ENCODE results near the gene TNFAIP8. TPM values are rescaled to one million over a fixed set of nuclear protein-coding genes. Genes with fewer than 3 reads are reported as not detected.

The TNFAIP8 gene
- total and polyA plus RNA-seq, 10 of the 15 experiments (the other 5 are each of a cell fraction or from before 2014, with no cell fraction given): 124 to 324 (median 177) TPM

DNA sequence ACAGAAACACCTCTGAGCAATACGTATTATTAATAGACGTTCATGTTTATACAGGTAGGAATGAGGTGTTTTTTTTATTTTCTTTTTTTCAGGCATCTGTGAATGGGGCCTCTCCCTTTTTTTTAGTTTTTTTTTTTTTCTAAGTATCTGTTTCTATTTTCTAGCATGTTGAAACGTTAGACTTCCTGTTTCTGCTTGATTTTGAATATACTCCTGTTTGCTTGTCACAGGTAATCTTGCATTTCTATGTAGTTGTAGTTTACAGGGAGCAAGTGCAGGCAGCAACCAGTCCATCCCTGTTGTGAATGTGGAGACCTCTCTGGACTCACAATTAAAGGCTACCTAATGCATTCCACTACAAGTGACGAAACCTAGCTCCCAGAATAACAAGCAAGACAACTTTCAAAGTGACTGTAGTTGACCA is 22.8 kb upstream of the TNFAIP8 start (continued):
- TF ChIP-seq SMAD1 (IDR thresholded peaks at IDR 0.05; ENCODE audit: low read depth, partially characterized antibody) (no peak), SIX5 (IDR thresholded peaks at IDR 0.05; ENCODE audit: low read depth, low read length, severe bottlenecking) (no peak), RAD51 (IDR thresholded peaks at IDR 0.05) (0 out of 2 replicates have a peak, but pooled peaks have one; percentile 22), BHLHE40 (IDR thresholded peaks at IDR 0.05; ENCODE audit: borderline replicate concordance in 1 of 2, low read depth in 2 of 2, low read length in 1 of 2) (no peak), MTA3 (IDR thresholded peaks at IDR 0.05; ENCODE audit: borderline replicate concordance, low read length) (peak; percentile 51; the same call in 1 of the 2 replicates), CHD2 (IDR thresholded peaks at IDR 0.05; ENCODE audit: borderline replicate concordance, low read depth, low read length) (no peak), NFXL1 (IDR thresholded peaks at IDR 0.05; ENCODE audit: borderline replicate concordance) (no peak), EGR1 (IDR thresholded peaks at IDR 0.05; ENCODE audit: borderline replicate concordance in 1 of 2, low read depth in 2 of 2, low read length in 2 of 2) (no peak), MYB (IDR thresholded peaks at IDR 0.05; ENCODE audit: borderline replicate concordance, low read depth, low read length) (no peak), JUND (IDR thresholded peaks at IDR 0.05; ENCODE audit: low read depth, low read length) (no peak), SRF (IDR thresholded peaks at IDR 0.05; ENCODE audit: low read depth in 2 of 2, low read length in 2 of 2) (no peak), SPI1 (IDR thresholded peaks at IDR 0.05; ENCODE audit: borderline replicate concordance, insufficient read depth, low read depth, low read length) (peak; percentile 75), SREBF2 (IDR thresholded peaks at IDR 0.05; ENCODE audit: low read length) (no peak), POU2F2 (IDR thresholded peaks at IDR 0.05; ENCODE audit: borderline replicate concordance, low read depth, low read length) (no peak), STAT3 (IDR thresholded peaks at IDR 0.05; ENCODE audit: low read depth, low read length) (no peak), SIN3A (IDR thresholded peaks at IDR 0.05; ENCODE audit: low read depth, low read length) (no peak), SREBF1 (IDR thresholded peaks at IDR 0.05; ENCODE audit: low read length) (no peak), SUZ12 (IDR thresholded peaks at IDR 0.05; ENCODE audit: unreplicated experiment) (no peak), PAX5 (IDR thresholded peaks at IDR 0.05; ENCODE audit: borderline replicate concordance, low read depth, low read length) (no peak)
- TF ChIP-seq, protein P1, sequence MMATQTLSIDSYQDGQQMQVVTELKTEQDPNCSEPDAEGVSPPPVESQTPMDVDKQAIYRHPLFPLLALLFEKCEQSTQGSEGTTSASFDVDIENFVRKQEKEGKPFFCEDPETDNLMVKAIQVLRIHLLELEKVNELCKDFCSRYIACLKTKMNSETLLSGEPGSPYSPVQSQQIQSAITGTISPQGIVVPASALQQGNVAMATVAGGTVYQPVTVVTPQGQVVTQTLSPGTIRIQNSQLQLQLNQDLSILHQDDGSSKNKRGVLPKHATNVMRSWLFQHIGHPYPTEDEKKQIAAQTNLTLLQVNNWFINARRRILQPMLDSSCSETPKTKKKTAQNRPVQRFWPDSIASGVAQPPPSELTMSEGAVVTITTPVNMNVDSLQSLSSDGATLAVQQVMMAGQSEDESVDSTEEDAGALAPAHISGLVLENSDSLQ (IDR thresholded peaks at IDR 0.05): no peak
- TF ChIP-seq, protein P2, sequence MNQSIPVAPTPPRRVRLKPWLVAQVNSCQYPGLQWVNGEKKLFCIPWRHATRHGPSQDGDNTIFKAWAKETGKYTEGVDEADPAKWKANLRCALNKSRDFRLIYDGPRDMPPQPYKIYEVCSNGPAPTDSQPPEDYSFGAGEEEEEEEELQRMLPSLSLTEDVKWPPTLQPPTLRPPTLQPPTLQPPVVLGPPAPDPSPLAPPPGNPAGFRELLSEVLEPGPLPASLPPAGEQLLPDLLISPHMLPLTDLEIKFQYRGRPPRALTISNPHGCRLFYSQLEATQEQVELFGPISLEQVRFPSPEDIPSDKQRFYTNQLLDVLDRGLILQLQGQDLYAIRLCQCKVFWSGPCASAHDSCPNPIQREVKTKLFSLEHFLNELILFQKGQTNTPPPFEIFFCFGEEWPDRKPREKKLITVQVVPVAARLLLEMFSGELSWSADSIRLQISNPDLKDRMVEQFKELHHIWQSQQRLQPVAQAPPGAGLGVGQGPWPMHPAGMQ (IDR thresholded peaks at IDR 0.05; ENCODE audit: borderline replicate concordance): no peak
- TF ChIP-seq, protein P3, sequence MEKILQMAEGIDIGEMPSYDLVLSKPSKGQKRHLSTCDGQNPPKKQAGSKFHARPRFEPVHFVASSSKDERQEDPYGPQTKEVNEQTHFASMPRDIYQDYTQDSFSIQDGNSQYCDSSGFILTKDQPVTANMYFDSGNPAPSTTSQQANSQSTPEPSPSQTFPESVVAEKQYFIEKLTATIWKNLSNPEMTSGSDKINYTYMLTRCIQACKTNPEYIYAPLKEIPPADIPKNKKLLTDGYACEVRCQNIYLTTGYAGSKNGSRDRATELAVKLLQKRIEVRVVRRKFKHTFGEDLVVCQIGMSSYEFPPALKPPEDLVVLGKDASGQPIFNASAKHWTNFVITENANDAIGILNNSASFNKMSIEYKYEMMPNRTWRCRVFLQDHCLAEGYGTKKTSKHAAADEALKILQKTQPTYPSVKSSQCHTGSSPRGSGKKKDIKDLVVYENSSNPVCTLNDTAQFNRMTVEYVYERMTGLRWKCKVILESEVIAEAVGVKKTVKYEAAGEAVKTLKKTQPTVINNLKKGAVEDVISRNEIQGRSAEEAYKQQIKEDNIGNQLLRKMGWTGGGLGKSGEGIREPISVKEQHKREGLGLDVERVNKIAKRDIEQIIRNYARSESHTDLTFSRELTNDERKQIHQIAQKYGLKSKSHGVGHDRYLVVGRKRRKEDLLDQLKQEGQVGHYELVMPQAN (conservative IDR thresholded peaks at IDR 0.05): no peak
- TF ChIP-seq, protein P4, sequence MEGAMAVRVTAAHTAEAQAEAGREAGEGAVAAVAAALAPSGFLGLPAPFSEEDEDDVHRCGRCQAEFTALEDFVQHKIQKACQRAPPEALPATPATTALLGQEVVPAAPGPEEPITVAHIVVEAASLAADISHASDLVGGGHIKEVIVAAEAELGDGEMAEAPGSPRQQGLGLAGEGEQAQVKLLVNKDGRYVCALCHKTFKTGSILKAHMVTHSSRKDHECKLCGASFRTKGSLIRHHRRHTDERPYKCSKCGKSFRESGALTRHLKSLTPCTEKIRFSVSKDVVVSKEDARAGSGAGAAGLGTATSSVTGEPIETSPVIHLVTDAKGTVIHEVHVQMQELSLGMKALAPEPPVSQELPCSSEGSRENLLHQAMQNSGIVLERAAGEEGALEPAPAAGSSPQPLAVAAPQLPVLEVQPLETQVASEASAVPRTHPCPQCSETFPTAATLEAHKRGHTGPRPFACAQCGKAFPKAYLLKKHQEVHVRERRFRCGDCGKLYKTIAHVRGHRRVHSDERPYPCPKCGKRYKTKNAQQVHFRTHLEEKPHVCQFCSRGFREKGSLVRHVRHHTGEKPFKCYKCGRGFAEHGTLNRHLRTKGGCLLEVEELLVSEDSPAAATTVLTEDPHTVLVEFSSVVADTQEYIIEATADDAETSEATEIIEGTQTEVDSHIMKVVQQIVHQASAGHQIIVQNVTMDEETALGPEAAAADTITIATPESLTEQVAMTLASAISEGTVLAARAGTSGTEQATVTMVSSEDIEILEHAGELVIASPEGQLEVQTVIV (IDR thresholded peaks at IDR 0.05; ENCODE audit: borderline replicate concordance, partially characterized antibody): no peak

Measured in GM12878 (cell line).